Adrenal gland (tissue), 12 donors: ENCODE data around the gene GPHN. TPM values are rescaled to one million over a fixed set of nuclear protein-coding genes. Genes with fewer than 3 reads are reported as not detected.

Experiments used
- DNase-seq, 7 donors: peaks; one replicate each; pipeline ENCODE4 v3.0.0-alpha.2; 2019 to 2020
- H3K27ac ChIP-seq, 5 donors: fragments of 200-600 bp; sonication (generic) in 4 of 5; 1 replicate in 3 of 5; 2 replicates in 2 of 5; pipeline versions ENCODE4 v1.5.1 to v1.8.0; 2016 to 2020; ENCODE audit warnings: mild to moderate bottlenecking in 1 of 5
- H3K27me3 ChIP-seq: fragments of 200-600 bp; 2 replicates; pipeline ENCODE4 v1.8.0; 2021
- H3K36me3 ChIP-seq, 2 donors: fragments of 200-600 bp; replicated peaks in 1 of 2; 1 replicate in 1 of 2; 2 replicates in 1 of 2; pipeline versions ENCODE4 v1.5.1 to v1.8.0; 2018 to 2022
- H3K4me1 ChIP-seq, 2 donors: fragments of 200-600 bp; replicated peaks in 1 of 2; 1 replicate in 1 of 2; 2 replicates in 1 of 2; pipeline versions ENCODE4 v1.5.1 to v1.8.0; 2018 to 2021
- H3K4me3 ChIP-seq, 4 donors: fragments of 200-600 bp; sonication (generic) in 3 of 4; one replicate each; pipeline ENCODE4 v1.5.1; 2016 to 2018
- H3K9me3 ChIP-seq, 3 donors: fragments of 200-600 bp; sonication (generic) in 1 of 3; replicated peaks in 1 of 3; 1 replicate in 2 of 3; 2 replicates in 1 of 3; pipeline versions ENCODE4 v1.5.1 to v1.8.0; 2016 to 2021
- POLR2A ChIP-seq, 2 donors: fragments of 450-650 bp; IDR thresholded peaks; one replicate each; pipeline ENCODE4 v1.6.1; 2017; ENCODE audit warnings: antibody characterized with exemption in 2 of 2, mild to moderate bottlenecking in 2 of 2, moderate library complexity in 1 of 2
- WGBS, 4 donors: extraction: QIAGEN DNeasy Blood & Tissue Kit in 2 of 4; methylation state at CpG; one replicate each; pipeline versions ENCODE4 v1.1.5 to v1.1.7; 2013 to 2017; 5-methylcytosine and 5-hydroxymethylcytosine counted together
- intact Hi-C, 2 donors: fragments of 100-400 bp; cut with DNase I; formaldehyde crosslinking; loops; one replicate each; pipeline versions ENCODE4 v1.14.1 to v1.15.0; 2022 to 2023
- polyA plus RNA-seq, 3 donors: library from polyadenylated mRNA; stranded (reverse); fragments of 200-250 nt in 2 of 3; fragments of 350-450 nt in 1 of 3; fragmentation: Illumina TruSeq in 1 of 3; extraction: RNeasy Lipid Tissue Mini Kit (QIAGEN cat#74804) in 1 of 3; gene quantifications; one replicate each; pipeline ENCODE4 v1.2.3, GENCODE V29; 2013 to 2014
- total RNA-seq, 9 donors: library from RNA; depleted of rRNA in 4 of 9; stranded (reverse); fragments of >200 nt in 4 of 9; fragments of 120-200 nt in 1 of 9; fragmentation: NEBNext Ultra II Directional in 1 of 9; extraction: Animal tissue kit (Norgen Biotek cat#: 25700) in 1 of 9; gene quantifications; one replicate each; pipeline versions ENCODE4 v1.1.0 to v1.2.4, GENCODE V29; 2013 to 2023
- TF ChIP-seq, protein P1 (sequence below), 6 experiments: fragments of 450-650 bp in 4 of 6; fragments of 200-600 bp in 2 of 6; sonication (generic) in 1 of 6; IDR thresholded peaks; 1 replicate in 5 of 6; 2 replicates in 1 of 6; pipeline versions ENCODE4 v1.5.1 to v1.8.0; 2016 to 2021; ENCODE audit warnings: antibody characterized with exemption in 6 of 6, mild to moderate bottlenecking in 2 of 6, moderate library complexity in 1 of 6
- donor health status: healthy with polysubstance abuse.
- donor health status: Bipolar disorder and iron deficiency.
- donor health status: DM: yes; HTN: yes; CAD: no.
- donor health status: DM: no; HTN: no; CAD: no.
- donor health status: DM: no; HTN: no; CAD: no.
- donor health status: DM: yes; HTN: yes; CAD: no.

GPHN gene
- total and polyA plus RNA-seq, 12 donors: 12.5 to 41.0 (median 24.0) TPM

DNA sequence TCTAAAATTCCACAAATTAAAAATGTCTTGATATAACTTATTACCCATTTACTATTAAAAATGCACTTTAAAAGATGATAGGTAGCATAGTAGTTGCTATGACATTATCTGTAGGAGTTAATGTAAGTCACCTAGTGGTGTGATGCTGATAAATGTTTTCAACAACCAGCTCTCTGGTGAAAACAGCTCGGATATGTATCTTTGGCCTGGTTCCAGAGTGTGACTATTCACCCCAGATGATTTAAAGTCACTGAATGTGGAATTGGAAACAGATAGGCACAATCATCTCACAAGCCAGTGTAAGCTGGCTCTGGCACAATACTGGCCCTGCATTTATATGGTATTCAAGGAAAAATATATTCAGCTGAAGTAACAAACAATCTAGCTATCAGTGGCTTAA lies 31.0 kb upstream of the GPHN start:
- DNase-seq: peak in 3 of 7 donors; percentile 3 to 50 (median 15)
- H3K4me3 ChIP-seq: no peak overlapping the region
- 8 to 14% (median 11%) methylated on average over 1 of the region's 1 CpG for WGBS, 4 donors
- intact Hi-C loops: no loop called here
- no peaks in the 10 kb centered on the region for H3K4me1 ChIP-seq
- no peak overlapping the region for H3K27ac ChIP-seq
- no peaks in the 10 kb centered on the region for H3K36me3 ChIP-seq
- H3K27me3 ChIP-seq: no peaks in the 10 kb centered on the region
- no peak for TF ChIP-seq POLR2A (IDR thresholded peaks at IDR 0.05)
- TF ChIP-seq, protein P1, sequence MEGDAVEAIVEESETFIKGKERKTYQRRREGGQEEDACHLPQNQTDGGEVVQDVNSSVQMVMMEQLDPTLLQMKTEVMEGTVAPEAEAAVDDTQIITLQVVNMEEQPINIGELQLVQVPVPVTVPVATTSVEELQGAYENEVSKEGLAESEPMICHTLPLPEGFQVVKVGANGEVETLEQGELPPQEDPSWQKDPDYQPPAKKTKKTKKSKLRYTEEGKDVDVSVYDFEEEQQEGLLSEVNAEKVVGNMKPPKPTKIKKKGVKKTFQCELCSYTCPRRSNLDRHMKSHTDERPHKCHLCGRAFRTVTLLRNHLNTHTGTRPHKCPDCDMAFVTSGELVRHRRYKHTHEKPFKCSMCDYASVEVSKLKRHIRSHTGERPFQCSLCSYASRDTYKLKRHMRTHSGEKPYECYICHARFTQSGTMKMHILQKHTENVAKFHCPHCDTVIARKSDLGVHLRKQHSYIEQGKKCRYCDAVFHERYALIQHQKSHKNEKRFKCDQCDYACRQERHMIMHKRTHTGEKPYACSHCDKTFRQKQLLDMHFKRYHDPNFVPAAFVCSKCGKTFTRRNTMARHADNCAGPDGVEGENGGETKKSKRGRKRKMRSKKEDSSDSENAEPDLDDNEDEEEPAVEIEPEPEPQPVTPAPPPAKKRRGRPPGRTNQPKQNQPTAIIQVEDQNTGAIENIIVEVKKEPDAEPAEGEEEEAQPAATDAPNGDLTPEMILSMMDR (IDR thresholded peaks at IDR 0.05): no peak
- no peaks in the 10 kb centered on the region for H3K9me3 ChIP-seq

DNA sequence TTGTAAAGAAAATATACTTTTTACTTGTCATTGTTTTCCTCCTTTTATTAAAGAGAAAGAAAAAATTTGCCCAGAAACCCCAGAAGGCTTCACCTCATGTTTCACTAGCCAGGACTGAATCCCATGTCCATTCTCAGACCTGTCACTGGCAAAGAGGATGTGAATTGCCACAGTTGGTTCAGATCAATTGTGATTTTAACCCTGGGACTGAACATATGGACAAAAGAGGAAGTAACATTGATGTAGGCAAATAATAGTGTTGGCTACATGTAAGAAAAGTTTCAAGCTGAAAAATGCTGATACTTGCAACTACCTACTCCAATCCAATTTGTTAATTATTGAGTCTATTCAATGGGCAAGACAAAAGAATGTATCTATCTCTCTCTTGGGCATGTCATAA lies 30.4 kb upstream of the GPHN start:
- Histone ChIP-seq H3K36me3 (no peaks in the 10 kb centered on the region), H3K27ac (no peak overlapping the region), H3K27me3 (no peaks in the 10 kb centered on the region), H3K9me3 (no peaks in the 10 kb centered on the region), H3K4me1 (peaks cover 0 to 2% of the 10 kb centered on the region in 2 donors), H3K4me3 (no peak overlapping the region)
- DNase-seq: no peak
- TF ChIP-seq, protein P1 (IDR thresholded peaks at IDR 0.05): no peak
- no peak for TF ChIP-seq POLR2A (IDR thresholded peaks at IDR 0.05)
- intact Hi-C loops: no loop called here

DNA sequence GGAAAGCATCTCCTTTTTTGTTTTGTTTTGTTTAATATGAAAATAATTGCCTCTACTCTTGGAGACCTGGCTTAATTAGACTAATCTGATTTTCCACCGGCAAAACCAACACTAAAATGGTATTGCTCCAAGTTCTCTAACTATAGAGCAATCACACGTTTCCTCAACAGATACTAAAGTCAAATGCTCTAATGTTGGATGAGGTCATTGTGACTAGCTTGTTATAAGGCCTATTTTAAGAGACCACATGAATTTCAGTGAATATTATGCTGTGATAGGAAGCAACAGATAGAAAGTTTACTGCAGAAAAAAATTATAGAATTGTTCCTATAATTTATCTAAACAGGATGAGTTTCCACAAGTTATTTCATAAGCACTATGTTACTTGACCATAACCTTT lies 25.1 kb upstream of the GPHN start:
- intact Hi-C loops: no loop called here
- 69 to 80% (median 76%) methylated on average over 2 of the region's 2 CpGs for WGBS, 4 donors

DNA sequence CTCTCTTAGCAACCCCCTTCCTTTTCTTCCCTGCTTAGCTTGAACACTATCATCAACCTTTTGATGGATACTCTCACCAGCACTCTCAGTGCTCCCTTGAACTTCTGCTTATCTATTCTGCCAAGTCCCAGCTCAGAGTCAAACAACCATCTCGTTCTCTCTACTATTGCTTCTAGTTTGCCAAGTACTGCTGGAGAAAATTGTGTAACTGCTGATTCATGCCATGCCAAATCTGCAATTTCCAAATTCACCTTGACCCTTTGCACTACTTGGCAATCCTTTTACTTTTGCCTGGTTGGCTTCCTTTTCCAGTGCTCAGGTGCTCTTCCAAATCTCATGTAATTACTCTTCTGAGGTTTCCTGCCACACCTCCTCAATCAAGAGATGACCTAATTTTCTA lies 24.6 kb upstream of the GPHN start:
- intact Hi-C loops: no loop called here
- no peaks in the 10 kb centered on the region for H3K27me3 ChIP-seq
- 16 to 39% (median 29%) methylated on average over 1 of the region's 1 CpG for WGBS, 4 donors
- peaks cover 0 to 13% of the 10 kb centered on the region in 2 donors for H3K4me1 ChIP-seq
- H3K27ac ChIP-seq: no peak overlapping the region
- no peaks in the 10 kb centered on the region for H3K36me3 ChIP-seq
- no peak overlapping the region for H3K4me3 ChIP-seq
- peak; percentile 14 to 59 (median 35) for DNase-seq
- TF ChIP-seq, protein P1 (IDR thresholded peaks at IDR 0.05): no peak
- TF ChIP-seq POLR2A (IDR thresholded peaks at IDR 0.05): no peak
- H3K9me3 ChIP-seq: no peaks in the 10 kb centered on the region

More for the DNA sequence above, 25.1 kb upstream of the GPHN start:
- Histone ChIP-seq H3K4me1 (peaks cover 0 to 13% of the 10 kb centered on the region in 2 donors), H3K4me3 (no peak overlapping the region), H3K27me3 (no peaks in the 10 kb centered on the region), H3K9me3 (no peaks in the 10 kb centered on the region), H3K36me3 (no peaks in the 10 kb centered on the region), H3K27ac (no peak overlapping the region)
- TF ChIP-seq, protein P1 (IDR thresholded peaks at IDR 0.05): no peak
- no peak for TF ChIP-seq POLR2A (IDR thresholded peaks at IDR 0.05)
- DNase-seq: no peak
